Effector memory CD8-positive, alpha-beta T cell (primary cell): ENCODE data around the gene ANKK1.
A peak's percentile ranks its signal among the peaks of the same experiment; 100 is the strongest.

Experiments
- ATAC-seq: fragments of 150-1000 bp; cut with Tn5 transposase; replicated peaks from 2 replicates; pipeline ENCODE4 v1.10.0; 2021; ENCODE audit warnings: mild to moderate bottlenecking, moderate library complexity
- DNase-seq, 3 experiments: peaks; one replicate each; pipeline ENCODE4 v3.0.0; 2021
- H3K27ac Mint-ChIP-seq, 2 donors: one replicate each; pipeline ENCODE4 v1.8.0; 2022; ENCODE audit warnings: mild to moderate bottlenecking in 2 of 2, mixed read lengths in 2 of 2, moderate library complexity in 2 of 2
- H3K27me3 Mint-ChIP-seq, 2 donors: one replicate each; pipeline ENCODE4 v1.8.0; 2022; ENCODE audit warnings: mixed read lengths in 2 of 2
- H3K36me3 Mint-ChIP-seq: one replicate; pipeline ENCODE4 v1.8.0; 2022; ENCODE audit warnings: mild to moderate bottlenecking, moderate library complexity, mixed read lengths; ENCODE audit not compliant: insufficient read depth
- H3K4me1 Mint-ChIP-seq, 2 donors: one replicate each; pipeline ENCODE4 v1.8.0; 2022; ENCODE audit warnings: low read depth in 2 of 2, mixed read lengths in 2 of 2
- H3K4me3 Mint-ChIP-seq, 2 donors: one replicate each; pipeline ENCODE4 v1.8.0; 2022; ENCODE audit warnings: mild to moderate bottlenecking in 2 of 2, mixed read lengths in 2 of 2, moderate library complexity in 2 of 2
- H3K9me3 Mint-ChIP-seq, 2 donors: one replicate each; pipeline ENCODE4 v1.8.0; 2022; ENCODE audit warnings: mixed read lengths in 2 of 2

Gene ANKK1

DNA sequence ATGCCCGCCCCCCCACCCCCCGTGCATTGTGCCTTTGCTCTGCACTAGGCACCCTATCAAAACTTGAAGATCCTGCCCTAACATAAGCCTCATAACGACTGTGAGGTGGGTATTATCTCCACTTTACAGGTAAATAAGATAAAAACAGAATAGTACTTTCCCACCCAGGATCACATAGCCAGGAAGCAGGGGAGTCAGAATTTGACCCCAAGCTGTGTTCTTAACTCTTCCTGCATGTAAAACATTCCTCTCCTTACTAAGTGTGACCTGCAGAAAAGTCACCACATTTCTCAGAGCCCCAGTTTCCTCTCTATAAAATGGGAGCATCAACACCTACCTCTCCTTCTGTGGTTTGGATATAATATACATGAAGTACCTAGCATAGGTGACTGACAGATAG, 18.2 kb upstream of the ANKK1 start:
- ATAC-seq (no peak), DNase-seq (no peak)
- H3K27ac Mint-ChIP-seq, result no peak overlapping the region
- no peaks in the 10 kb centered on the region for H3K27me3 Mint-ChIP-seq
- H3K36me3 Mint-ChIP-seq, result peaks cover 5% of the 10 kb centered on the region
- no peak overlapping the region for H3K4me3 Mint-ChIP-seq
- H3K9me3 Mint-ChIP-seq, result no peaks in the 10 kb centered on the region
- peaks cover 10 to 16% of the 10 kb centered on the region in 2 donors for H3K4me1 Mint-ChIP-seq

DNA sequence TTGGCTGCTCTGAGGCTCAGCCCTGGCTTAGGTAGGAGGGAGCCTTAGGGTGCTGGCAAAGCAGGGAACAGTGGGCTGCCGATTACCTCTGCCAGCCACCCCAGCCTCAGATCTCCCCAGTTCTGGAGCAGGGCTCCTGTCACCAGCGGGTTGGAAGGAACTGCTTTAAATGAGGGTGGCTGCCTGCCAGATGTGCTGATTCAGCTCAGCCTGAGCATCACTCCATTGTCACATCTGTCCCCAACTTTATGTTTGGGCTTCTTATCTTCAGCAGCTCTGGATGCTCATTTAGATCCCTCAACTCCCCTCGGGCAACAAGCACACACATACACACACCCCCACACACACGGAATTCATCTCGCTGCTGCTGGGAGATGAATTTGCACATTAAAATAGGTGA, 16.9 kb upstream of the ANKK1 start:
- Mint-ChIP-seq H3K4me3 (no peak overlapping the region), H3K36me3 (peaks cover 1% of the 10 kb centered on the region), H3K9me3 (no peaks in the 10 kb centered on the region), H3K27ac (peak overlapping the region; percentile 41 to 67), H3K4me1 (peaks cover 10 to 16% of the 10 kb centered on the region in 2 donors), H3K27me3 (no peaks in the 10 kb centered on the region)
- ATAC-seq (no peak), DNase-seq (no peak)

DNA sequence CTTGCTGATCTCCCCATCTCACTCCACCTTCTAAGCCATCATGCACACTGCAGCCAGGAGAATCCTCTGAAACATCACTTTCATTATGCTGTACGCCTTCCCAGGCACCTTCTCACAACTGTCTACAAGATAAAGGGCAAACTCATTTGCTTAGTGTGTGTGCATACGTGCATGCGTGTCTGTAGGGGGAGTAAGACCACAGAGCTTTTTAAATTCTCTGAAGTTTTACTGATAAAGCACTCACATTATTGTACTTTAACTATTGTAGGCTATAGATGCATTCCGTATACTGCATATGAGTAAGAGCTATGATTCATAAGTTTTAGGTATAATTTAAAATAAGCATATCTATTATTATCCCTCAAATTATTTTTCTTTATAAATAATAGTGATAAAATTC, 15.3 kb upstream of the ANKK1 start:
- Mint-ChIP-seq H3K4me1 (peaks cover 0 to 4% of the 10 kb centered on the region in 2 donors), H3K36me3 (no peaks in the 10 kb centered on the region), H3K27ac (no peak overlapping the region), H3K9me3 (no peaks in the 10 kb centered on the region), H3K27me3 (no peaks in the 10 kb centered on the region), H3K4me3 (no peak overlapping the region)
- ATAC-seq, result no peak
- no peak for DNase-seq

DNA sequence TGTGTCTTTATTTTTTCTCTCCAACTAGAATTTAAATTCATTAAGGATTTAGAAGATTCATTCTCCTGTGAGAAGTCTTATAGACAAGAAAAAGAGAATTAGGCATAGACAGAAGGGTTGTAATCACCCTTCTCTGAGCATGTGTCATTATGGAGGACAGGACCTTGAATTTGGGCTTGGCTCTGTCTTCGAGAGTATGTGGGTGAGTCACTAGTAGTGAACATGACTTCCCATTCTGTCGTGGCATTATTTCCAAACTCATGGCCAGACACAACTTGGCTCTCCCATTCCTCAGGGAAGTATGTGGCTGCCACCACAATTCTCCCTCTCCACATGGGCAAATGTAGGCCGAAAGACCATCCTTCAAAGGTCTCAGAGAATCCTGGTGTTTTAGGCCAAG, 14.3 kb upstream of the ANKK1 start:
- DNase-seq (no peak), ATAC-seq (no peak)
- H3K36me3 Mint-ChIP-seq, result no peaks in the 10 kb centered on the region
- H3K4me1 Mint-ChIP-seq, result peaks cover 0 to 4% of the 10 kb centered on the region in 2 donors
- no peak overlapping the region for H3K27ac Mint-ChIP-seq
- H3K9me3 Mint-ChIP-seq, result no peaks in the 10 kb centered on the region
- H3K4me3 Mint-ChIP-seq, result no peak overlapping the region
- H3K27me3 Mint-ChIP-seq, result no peaks in the 10 kb centered on the region

DNA sequence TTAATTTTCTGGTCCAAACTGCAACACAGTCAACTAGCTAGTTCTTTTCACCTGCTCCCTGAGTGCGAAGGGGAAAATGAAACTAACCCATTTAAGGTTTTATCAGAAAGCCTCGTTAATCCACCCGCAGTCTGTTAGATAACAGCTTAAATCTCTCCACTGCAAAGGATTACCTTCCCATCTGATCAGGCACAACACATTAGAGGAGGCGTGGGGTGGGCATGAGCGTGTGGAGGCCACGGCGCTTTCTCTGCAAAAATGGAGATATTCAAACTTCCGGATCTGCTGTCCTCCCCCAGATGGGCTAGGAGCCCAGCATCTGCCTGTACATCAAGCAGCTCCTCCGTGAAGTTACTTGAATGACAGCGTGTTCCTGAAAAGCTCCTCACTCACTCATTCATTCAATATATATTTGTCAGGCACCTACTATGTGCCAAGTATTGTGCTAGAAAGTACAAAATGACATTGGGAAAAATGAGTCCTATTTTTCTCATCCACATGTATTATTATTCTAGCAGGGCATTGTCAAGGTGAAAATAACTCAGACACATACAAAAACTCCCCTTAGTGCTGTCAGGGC, 13.5 kb upstream of the ANKK1 start:
- ATAC-seq (no peak), DNase-seq (no peak)
- H3K36me3 Mint-ChIP-seq, result no peaks in the 10 kb centered on the region
- H3K9me3 Mint-ChIP-seq, result no peaks in the 10 kb centered on the region
- no peaks in the 10 kb centered on the region for H3K27me3 Mint-ChIP-seq
- H3K4me1 Mint-ChIP-seq, result peaks cover 0 to 4% of the 10 kb centered on the region in 2 donors
- no peak overlapping the region for H3K4me3 Mint-ChIP-seq
- peak overlapping the region in 1 of 2 donors; percentile 39 for H3K27ac Mint-ChIP-seq

DNA sequence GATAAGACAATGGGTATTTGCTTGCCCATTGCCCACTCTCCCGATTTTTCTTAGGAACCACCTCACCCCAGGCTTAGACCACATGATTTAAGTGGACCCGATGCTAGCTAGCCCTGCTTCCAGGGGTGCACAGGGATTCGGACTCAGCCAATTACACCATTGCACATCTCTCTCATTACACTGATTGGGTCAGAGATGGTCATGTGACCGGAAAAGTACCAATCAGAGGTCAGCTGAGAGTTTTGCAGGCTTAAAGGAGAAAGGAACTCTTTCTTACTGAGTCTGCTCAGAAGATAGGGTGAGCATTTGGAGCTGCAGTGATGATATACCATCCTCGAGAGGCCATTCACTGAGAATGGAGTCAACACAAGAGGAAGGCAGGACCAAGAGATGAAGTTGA, 12.2 kb upstream of the ANKK1 start:
- H3K4me3 Mint-ChIP-seq, result no peak overlapping the region
- H3K36me3 Mint-ChIP-seq, result no peaks in the 10 kb centered on the region
- no peaks in the 10 kb centered on the region for H3K9me3 Mint-ChIP-seq
- peaks cover 0 to 4% of the 10 kb centered on the region in 2 donors for H3K4me1 Mint-ChIP-seq
- ATAC-seq (no peak), DNase-seq (no peak)
- H3K27me3 Mint-ChIP-seq, result no peaks in the 10 kb centered on the region
- H3K27ac Mint-ChIP-seq, result no peak overlapping the region

DNA sequence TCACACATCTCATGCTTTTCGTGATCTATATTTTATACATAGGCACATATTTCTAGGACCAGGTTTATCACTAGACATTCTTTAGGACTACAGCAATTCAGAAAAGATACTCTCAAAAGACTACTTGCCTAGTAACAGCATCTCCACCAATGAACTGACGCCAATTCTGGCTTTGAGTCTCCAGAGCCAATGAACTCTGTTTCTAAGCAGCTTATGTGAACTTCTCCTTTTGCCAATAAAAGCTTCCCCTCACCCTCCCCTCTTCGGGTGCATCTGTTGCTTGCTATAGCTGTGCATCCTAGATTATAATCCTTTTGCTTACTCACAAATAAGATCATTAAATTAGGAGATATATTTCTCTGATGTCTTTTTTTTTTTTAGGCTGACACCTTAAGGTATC, 11.4 kb upstream of the ANKK1 start:
- H3K36me3 Mint-ChIP-seq, result no peaks in the 10 kb centered on the region
- H3K27me3 Mint-ChIP-seq, result no peaks in the 10 kb centered on the region
- H3K4me3 Mint-ChIP-seq, result no peak overlapping the region
- ATAC-seq (no peak), DNase-seq (no peak)
- H3K4me1 Mint-ChIP-seq, result peaks cover 0 to 4% of the 10 kb centered on the region in 2 donors
- no peak overlapping the region for H3K27ac Mint-ChIP-seq
- H3K9me3 Mint-ChIP-seq, result no peaks in the 10 kb centered on the region

DNA sequence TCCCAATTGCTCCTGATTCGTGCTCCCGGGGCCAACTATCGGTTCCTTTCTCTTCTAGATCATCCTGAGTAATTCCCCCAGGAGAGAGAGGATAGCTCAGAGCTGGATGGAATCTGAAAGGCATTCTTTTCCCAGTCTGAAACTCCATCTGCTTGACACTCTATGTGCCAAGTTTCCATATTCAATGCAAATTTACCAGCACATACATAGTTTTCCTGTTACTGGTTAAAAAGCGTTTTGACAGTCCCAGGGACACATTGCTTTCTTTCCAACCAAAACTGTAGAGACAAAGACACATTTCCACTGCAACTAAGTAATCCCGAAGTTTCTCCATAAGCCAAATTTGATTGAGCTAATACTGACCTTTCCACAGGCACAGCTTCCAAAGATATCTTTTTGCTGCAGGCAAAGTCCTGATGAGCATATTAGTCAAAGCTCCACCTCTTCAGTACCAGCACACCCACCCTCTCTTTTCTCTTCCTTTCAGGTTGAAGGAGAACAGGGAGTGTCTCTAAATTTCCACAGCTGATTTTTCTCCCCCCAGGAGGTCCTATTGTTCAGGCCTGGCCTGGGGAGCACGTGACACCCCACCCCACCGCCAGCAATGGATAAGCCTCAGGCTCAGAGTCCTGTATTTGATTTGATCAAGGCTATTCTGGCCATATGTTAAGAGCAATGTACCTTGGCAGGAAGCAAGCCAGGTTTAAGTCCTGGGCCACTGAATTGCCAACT, 9.7 kb upstream of the ANKK1 start:
- Mint-ChIP-seq H3K36me3 (no peaks in the 10 kb centered on the region), H3K4me1 (peaks cover 0 to 4% of the 10 kb centered on the region in 2 donors), H3K4me3 (no peak overlapping the region), H3K27ac (no peak overlapping the region), H3K9me3 (no peaks in the 10 kb centered on the region), H3K27me3 (no peaks in the 10 kb centered on the region)
- ATAC-seq (no peak), DNase-seq (no peak)

DNA sequence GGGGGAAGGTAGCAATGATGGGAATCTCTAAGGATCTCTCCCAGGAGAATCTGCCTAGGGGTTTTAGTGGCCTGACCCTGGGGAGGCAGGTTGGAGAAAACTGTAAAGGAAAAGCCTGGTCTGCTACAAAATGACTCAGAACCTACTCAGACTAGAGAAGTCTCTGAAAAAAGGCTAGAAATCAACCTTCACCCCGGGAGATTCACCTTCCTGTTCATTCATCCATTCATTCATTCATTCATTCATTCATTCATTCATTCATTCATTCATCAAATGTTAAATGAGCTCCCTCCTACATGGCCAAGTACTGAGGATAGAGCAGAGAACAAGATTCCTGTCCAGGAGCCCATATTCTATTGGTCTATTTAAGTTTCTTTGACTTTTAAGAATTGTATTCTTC, 8.9 kb upstream of the ANKK1 start:
- H3K4me3 Mint-ChIP-seq, result no peak overlapping the region
- H3K9me3 Mint-ChIP-seq, result no peaks in the 10 kb centered on the region
- no peak overlapping the region for H3K27ac Mint-ChIP-seq
- no peaks in the 10 kb centered on the region for H3K27me3 Mint-ChIP-seq
- no peaks in the 10 kb centered on the region for H3K36me3 Mint-ChIP-seq
- no peak for DNase-seq
- no peak for ATAC-seq
- peaks cover 0 to 4% of the 10 kb centered on the region in 2 donors for H3K4me1 Mint-ChIP-seq

DNA sequence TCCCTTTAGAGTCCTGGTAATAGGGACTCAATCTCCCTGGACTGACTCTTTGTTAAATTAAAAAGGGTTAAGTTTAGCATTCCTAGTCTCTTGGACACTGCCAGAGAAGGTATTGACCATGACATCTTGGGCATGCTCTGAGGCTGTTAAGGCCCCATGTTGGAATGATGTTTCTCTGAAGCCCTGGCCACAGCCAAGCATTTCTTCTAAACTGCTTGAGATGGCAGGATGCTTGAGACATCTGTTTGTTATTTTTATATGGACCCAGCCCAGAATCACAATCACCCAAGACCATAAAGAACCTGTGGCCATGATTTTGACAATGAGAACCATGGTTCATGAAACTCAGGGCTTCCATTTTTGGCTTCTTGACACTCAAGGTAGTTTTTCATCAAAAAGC, 5.5 kb upstream of the ANKK1 start:
- Mint-ChIP-seq H3K4me3 (no peak overlapping the region), H3K9me3 (no peaks in the 10 kb centered on the region), H3K36me3 (no peaks in the 10 kb centered on the region), H3K4me1 (no peaks in the 10 kb centered on the region), H3K27ac (no peak overlapping the region), H3K27me3 (peaks cover 0 to 3% of the 10 kb centered on the region in 2 donors)
- ATAC-seq, result no peak
- DNase-seq, result no peak

DNA sequence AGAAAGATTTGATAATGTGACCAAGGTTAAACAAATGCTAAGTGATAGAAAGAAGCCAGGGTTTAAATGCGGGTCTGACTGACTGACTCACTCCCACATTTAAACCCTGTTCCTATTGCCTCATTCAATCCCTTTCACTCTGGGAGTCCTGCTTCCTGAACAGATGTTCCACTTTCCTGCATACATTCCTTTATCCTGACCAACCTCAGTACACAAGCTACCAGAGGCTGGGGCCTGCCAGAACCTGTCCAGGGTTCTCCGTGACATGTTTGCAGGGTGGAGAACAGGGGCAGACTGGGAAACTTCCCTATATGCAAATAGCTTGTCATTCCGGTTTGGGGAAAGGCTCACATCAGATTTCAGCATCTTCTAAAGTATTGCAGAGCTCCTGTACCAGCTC, 3.0 kb upstream of the ANKK1 start:
- Mint-ChIP-seq H3K9me3 (no peaks in the 10 kb centered on the region), H3K27ac (no peak overlapping the region), H3K27me3 (peaks cover 0 to 5% of the 10 kb centered on the region in 2 donors), H3K36me3 (no peaks in the 10 kb centered on the region), H3K4me3 (no peak overlapping the region), H3K4me1 (no peaks in the 10 kb centered on the region)
- no peak for DNase-seq
- no peak for ATAC-seq

DNA sequence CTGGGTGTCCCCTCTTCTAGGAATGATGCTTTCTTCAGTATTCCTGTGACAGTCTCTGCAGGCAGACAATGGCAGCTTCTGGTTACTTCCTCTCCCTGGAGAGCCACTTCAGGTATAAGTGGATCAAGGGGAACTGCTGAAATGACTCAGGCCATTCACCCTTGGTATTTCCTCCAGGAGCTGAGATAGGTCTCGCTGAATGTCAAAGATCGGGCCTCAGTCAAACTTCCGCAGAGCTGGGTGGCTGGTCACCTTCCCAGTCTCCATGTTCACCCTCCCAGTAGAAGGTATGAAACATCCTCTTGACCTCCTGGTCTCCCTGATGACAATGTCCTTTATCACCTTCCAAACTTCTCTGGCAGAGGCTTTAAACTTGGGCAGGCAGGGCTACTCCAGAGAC, 1.8 kb upstream of the ANKK1 start:
- H3K27me3 Mint-ChIP-seq, result peaks cover 0 to 5% of the 10 kb centered on the region in 2 donors
- ATAC-seq (no peak), DNase-seq (no peak)
- no peaks in the 10 kb centered on the region for H3K4me1 Mint-ChIP-seq
- H3K4me3 Mint-ChIP-seq, result no peak overlapping the region
- no peaks in the 10 kb centered on the region for H3K36me3 Mint-ChIP-seq
- H3K9me3 Mint-ChIP-seq, result no peaks in the 10 kb centered on the region
- no peak overlapping the region for H3K27ac Mint-ChIP-seq

DNA sequence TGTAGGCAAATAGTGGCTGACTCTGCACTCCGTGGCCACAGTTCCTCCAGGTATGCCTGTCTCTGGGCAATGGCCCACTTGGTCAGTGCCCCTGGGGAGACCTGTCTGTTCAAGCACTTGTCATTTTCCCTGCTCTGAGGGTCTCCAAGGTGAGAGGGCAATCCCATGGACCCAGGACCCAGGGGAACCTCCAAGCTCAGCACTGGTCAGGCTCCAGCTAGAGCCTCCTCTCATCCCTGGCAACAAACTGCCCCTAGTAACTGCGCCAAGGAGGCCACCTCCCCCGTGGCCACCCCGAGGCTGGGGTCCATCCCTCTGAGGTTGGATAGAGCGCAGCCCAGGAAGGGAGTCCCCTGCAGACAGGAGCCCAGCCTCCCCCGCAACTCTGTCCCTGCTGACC, 713 bp upstream of the ANKK1 start:
- H3K4me1 Mint-ChIP-seq, result no peaks in the 10 kb centered on the region
- peaks cover 0 to 5% of the 10 kb centered on the region in 2 donors for H3K27me3 Mint-ChIP-seq
- no peak overlapping the region for H3K27ac Mint-ChIP-seq
- H3K9me3 Mint-ChIP-seq, result no peaks in the 10 kb centered on the region
- DNase-seq (no peak), ATAC-seq (no peak)
- H3K4me3 Mint-ChIP-seq, result no peak overlapping the region
- no peaks in the 10 kb centered on the region for H3K36me3 Mint-ChIP-seq

DNA sequence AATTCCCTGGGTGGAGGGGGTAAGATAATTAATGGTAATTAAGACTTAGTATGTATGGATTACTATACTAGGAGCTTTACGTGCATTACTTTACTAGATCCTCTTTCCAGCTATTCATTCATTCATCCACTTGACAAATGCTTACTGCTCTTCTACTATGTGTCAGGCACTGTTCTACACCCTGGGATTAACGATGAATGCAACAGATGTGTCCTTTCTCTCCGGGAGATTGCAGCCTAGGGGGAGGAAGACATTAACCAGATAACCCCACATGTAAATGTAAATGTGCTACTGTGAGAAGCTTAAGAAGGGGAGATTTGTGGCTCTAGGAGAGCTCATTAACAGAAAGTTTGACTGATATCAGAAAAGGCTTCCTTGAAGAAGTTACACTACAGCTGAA, 1.7 kb downstream of the ANKK1 start:
- H3K4me3 Mint-ChIP-seq, result no peak overlapping the region
- peaks cover 0 to 5% of the 10 kb centered on the region in 2 donors for H3K27me3 Mint-ChIP-seq
- no peak for DNase-seq
- ATAC-seq, result no peak
- no peaks in the 10 kb centered on the region for H3K36me3 Mint-ChIP-seq
- H3K4me1 Mint-ChIP-seq, result no peaks in the 10 kb centered on the region
- no peaks in the 10 kb centered on the region for H3K9me3 Mint-ChIP-seq
- no peak overlapping the region for H3K27ac Mint-ChIP-seq
